ENCODE measurements around the gene ACP2. TPM values are rescaled to one million over a fixed set of nuclear protein-coding genes. Genes with fewer than 3 reads are reported as not detected.
A peak's percentile ranks its signal among the peaks of the same experiment; 100 is the strongest.

ACP2 gene
- polyA plus RNA-seq (2012; ENCODE audit: insufficient read depth, insufficient read length), result 21.7 TPM

DNA sequence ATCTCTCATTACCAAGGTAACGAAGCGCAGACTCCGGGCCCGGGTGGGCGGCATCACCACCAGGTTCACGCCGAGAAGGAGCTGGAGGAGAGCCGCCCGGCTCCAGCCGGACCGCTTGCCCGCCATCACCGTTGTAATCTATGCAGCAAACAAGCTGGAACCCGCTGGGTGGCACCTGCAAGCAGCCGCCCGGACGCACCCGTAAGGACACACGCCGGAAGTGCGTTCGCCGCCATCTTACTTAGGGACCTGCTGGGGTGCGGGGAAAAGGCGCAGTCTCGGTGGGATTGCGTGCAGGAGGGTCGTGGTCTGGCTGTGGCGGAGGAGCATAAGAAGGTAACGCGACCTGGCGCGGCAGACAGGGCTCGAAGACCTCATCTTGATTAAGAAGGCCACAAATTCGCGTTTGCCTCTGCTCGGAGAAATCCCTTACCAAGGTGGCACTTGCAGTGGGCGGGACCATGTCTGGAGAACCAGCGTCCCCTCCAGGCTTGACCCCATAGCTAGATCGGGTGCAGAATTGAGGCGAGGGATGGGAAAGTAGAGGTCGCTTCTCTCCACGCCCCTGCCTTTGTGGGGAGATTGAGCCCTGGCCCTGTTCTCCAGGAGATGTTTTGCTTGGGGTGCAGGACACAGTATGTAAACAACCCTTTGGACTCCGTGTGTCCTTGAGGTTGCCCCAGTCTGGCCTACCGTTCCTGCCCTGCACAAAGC is at the start of gene ACP2:
Gene ACP2 (minus strand): TSS at position 151 of the 714 bp plus-strand sequence. CDS start 25 bp downstream, at position 126.
- DNase-seq (ENCODE audit: low read depth, low spot score), result peak; percentile 88
- H3K4me3 ChIP-seq (ENCODE audit: low read length), result peak within 1 kb of the TSS; percentile 98

DNA sequence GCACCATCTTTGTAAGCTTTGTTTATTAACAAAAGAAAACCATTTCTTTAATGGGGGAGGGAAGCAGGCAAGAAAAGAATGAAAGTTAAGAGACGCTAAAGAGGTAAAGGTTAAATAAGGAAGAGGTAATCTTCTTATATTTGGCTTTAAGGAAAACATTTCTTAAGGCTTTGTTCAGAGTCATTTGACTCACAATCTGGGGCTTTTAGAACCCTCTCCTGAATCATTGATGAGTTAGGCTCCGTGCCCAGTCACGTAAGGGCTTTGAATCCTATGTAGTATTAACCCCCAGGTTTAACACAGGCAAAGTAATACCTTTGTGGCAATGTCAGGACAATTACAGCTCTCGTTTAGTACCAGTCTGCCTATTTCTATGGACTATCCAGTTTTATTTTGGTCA is 47.4 kb upstream of the ACP2 start:
- no peak for DNase-seq (ENCODE audit: low read depth, low spot score)
- H3K4me3 ChIP-seq (ENCODE audit: low read length), result no peak overlapping the region

GRCh38 chr11:47295385-47295784 is 46.8 kb upstream of the ACP2 start:
- H3K4me3 ChIP-seq (ENCODE audit: low read length), result no peak overlapping the region
- no peak for DNase-seq (ENCODE audit: low read depth, low spot score)

- no peak for DNase-seq (ENCODE audit: low read depth, low spot score)
- no peak overlapping the region for H3K4me3 ChIP-seq (ENCODE audit: low read length)
Observed at GRCh38 chr11:47289856-47290255, 41.2 kb upstream of the ACP2 start.

GRCh38 chr11:47288066-47288465 is 39.5 kb upstream of the ACP2 start:
- DNase-seq (ENCODE audit: low read depth, low spot score), result no peak
- no peak overlapping the region for H3K4me3 ChIP-seq (ENCODE audit: low read length)

GRCh38 chr11:47285969-47286770 is 37.6 kb upstream of the ACP2 start:
- no peak for DNase-seq (ENCODE audit: low read depth, low spot score)
- no peak overlapping the region for H3K4me3 ChIP-seq (ENCODE audit: low read length)

GRCh38 chr11:47284151-47284550 is 35.5 kb upstream of the ACP2 start:
- no peak overlapping the region for H3K4me3 ChIP-seq (ENCODE audit: low read length)
- no peak for DNase-seq (ENCODE audit: low read depth, low spot score)

- DNase-seq (ENCODE audit: low read depth, low spot score), result no peak
- no peak overlapping the region for H3K4me3 ChIP-seq (ENCODE audit: low read length)
Observed at GRCh38 chr11:47282462-47282861, 33.8 kb upstream of the ACP2 start.

- H3K4me3 ChIP-seq (ENCODE audit: low read length), result no peak overlapping the region
- DNase-seq (ENCODE audit: low read depth, low spot score), result no peak
Observed at GRCh38 chr11:47280860-47281259, 32.2 kb upstream of the ACP2 start.

GRCh38 chr11:47280099-47280498 is 31.5 kb upstream of the ACP2 start:
- DNase-seq (ENCODE audit: low read depth, low spot score), result no peak
- no peak overlapping the region for H3K4me3 ChIP-seq (ENCODE audit: low read length)

DNA sequence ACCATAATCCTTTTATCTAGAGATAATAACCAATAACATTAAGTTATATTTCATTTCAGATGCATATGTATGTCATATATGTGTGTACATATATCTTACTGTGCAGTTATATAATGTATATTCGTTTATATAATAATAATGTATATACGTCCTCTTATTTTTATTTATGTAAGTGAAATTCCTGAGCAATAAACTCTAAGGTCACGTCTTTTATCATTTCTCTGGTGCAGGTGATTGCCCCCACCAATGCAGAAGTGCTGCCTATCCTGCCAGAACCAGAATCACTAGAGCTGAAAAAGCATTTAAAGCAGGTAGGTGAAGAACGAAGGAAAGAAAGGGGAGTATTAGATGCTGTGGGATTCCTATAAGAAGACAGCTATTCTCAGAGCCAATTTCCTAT is 30.2 kb upstream of the ACP2 start:
- H3K4me3 ChIP-seq (ENCODE audit: low read length), result no peak overlapping the region
- DNase-seq (ENCODE audit: low read depth, low spot score), result no peak

GRCh38 chr11:47278058-47278457 is 29.4 kb upstream of the ACP2 start:
- H3K4me3 ChIP-seq (ENCODE audit: low read length), result no peak overlapping the region
- DNase-seq (ENCODE audit: low read depth, low spot score), result no peak

DNA sequence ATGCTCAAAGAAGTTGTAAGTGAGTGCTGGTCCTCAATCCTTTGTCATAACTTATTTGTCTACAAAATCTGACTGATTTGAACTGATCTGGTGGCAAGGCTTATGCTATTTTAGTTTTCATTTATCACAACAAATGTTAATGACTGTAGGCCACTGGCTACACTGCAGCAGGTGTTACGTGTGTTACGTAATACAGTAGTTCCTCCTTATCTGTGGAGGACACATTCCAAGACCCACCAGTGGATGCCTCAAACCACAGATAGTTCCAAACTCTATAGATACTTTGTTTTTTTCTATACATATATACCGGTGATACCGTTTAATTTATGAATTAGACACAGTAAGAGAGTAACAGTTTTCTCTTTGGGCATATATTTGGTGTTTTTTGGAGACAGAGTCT is 28.3 kb upstream of the ACP2 start:
- no peak overlapping the region for H3K4me3 ChIP-seq (ENCODE audit: low read length)
- DNase-seq (ENCODE audit: low read depth, low spot score), result no peak

DNA sequence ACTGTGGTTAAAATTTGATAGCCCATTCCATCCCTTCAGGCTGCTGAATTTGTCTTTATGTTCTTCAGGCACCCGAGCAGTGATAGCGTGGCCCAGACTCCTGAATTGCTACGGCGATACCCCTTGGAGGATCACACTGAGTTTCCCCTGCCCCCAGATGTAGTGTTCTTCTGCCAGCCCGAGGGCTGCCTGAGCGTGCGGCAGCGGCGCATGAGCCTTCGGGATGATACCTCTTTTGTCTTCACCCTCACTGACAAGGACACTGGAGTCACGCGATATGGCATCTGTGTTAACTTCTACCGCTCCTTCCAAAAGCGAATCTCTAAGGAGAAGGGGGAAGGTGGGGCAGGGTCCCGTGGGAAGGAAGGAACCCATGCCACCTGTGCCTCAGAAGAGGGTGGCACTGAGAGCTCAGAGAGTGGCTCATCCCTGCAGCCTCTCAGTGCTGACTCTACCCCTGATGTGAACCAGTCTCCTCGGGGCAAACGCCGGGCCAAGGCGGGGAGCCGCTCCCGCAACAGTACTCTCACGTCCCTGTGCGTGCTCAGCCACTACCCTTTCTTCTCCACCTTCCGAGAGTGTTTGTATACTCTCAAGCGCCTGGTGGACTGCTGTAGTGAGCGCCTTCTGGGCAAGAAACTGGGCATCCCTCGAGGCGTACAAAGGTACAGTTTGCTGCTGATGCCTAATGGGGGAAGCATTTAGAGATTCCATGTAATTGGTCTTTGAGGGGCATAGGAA is 26.1 kb upstream of the ACP2 start:
- no peak overlapping the region for H3K4me3 ChIP-seq (ENCODE audit: low read length)
- no peak for DNase-seq (ENCODE audit: low read depth, low spot score)

- DNase-seq (ENCODE audit: low read depth, low spot score), result no peak
- no peak overlapping the region for H3K4me3 ChIP-seq (ENCODE audit: low read length)
Observed at GRCh38 chr11:47272706-47273105, 24.1 kb upstream of the ACP2 start.

GRCh38 chr11:47271961-47272661 is 23.5 kb upstream of the ACP2 start:
- DNase-seq (ENCODE audit: low read depth, low spot score), result no peak
- H3K4me3 ChIP-seq (ENCODE audit: low read length), result no peak overlapping the region

- H3K4me3 ChIP-seq (ENCODE audit: low read length), result no peak overlapping the region
- DNase-seq (ENCODE audit: low read depth, low spot score), result no peak
Observed at GRCh38 chr11:47271328-47271727, 22.7 kb upstream of the ACP2 start.

DNA sequence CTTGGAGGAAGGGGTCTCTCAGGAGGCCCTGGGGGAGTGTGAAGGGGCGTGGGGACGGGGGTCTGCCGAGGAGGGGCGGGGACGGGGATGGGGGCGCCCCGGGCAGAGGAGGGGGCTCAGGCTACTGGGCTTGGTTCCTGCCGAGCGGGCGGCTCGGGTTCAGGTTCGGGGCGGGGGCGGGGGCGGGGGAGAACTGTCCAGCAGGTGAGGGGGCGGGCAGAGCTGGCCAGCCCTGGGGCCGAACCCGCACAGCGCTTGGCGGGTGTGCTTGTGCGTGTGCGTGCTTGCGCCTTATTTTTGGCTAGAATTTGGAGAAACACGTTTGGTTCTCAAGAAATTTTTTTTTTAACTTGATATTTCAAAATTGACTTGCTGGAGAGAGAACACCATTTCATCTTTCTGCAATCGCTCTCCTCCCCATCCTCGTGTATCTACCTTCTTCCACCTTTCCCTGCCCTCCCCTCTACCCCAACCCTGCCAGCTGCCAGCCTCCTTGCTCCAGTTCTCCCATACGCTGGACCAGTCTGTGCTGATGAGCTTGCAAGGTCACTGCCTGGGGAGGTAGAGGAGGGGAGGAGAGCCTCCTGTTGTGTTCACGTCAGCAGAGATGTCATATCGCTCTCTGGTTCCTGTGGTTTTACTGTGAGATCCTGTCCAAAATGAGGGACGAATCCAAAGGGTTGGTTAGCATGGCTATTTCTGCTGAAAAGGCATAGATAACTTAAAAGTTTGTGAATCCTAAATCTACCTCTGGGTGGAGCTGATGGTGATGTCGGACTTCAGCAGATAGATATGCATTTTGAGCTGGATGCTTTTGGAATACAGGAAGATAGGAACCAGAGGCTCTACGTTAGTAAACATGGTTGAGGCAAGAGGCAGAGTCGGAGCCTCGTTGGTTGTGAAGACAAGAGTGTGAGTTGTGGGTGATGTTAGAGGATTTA is 22.0 kb upstream of the ACP2 start:
- no peak for DNase-seq (ENCODE audit: low read depth, low spot score)
- H3K4me3 ChIP-seq (ENCODE audit: low read length), result peak overlapping the region; percentile 58
